B cell (primary cell): ENCODE results near the gene UBE2F.

Source experiments
- EZH2 ChIP-seq: IDR thresholded peaks from 2 replicates; pipeline ENCODE4 v1.6.1; 2012; ENCODE audit warnings: borderline replicate concordance, low read depth, mild to moderate bottlenecking, moderate library complexity, low read length; ENCODE audit not compliant: insufficient read depth, poor library complexity, severe bottlenecking
- TF ChIP-seq, protein P1 (sequence below): fragments of 200-600 bp; IDR thresholded peaks from one replicate; pipeline ENCODE4 v1.8.0; 2022; ENCODE audit warnings: antibody characterized with exemption, mild to moderate bottlenecking

DNA sequence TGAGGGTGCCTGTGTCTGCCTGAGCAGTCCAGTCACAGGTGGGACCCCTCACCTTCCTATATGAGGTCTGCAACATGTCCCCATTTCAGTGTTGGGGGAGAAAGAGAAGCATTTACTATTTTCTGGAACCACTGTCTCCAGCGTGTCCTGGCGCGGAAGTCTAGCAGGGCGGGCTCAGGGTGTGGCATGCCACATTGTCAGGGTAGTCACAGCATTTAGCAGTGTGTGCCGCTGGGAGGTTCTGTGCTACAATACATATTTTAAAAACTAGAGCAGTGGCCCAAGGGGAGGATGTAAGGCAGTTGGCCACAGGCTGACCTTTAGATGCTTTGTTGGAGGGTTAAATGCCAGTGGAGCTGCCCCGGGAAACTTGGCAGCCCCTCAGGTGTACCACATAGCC, 12.5 kb downstream of the UBE2F start:
- TF ChIP-seq, protein P1, sequence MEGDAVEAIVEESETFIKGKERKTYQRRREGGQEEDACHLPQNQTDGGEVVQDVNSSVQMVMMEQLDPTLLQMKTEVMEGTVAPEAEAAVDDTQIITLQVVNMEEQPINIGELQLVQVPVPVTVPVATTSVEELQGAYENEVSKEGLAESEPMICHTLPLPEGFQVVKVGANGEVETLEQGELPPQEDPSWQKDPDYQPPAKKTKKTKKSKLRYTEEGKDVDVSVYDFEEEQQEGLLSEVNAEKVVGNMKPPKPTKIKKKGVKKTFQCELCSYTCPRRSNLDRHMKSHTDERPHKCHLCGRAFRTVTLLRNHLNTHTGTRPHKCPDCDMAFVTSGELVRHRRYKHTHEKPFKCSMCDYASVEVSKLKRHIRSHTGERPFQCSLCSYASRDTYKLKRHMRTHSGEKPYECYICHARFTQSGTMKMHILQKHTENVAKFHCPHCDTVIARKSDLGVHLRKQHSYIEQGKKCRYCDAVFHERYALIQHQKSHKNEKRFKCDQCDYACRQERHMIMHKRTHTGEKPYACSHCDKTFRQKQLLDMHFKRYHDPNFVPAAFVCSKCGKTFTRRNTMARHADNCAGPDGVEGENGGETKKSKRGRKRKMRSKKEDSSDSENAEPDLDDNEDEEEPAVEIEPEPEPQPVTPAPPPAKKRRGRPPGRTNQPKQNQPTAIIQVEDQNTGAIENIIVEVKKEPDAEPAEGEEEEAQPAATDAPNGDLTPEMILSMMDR, result no peak
- TF ChIP-seq EZH2, result no peak
